Pulmonary artery endothelial cell (primary cell): ENCODE results near the gene PCP4. TPM values are rescaled to one million over a fixed set of nuclear protein-coding genes. Genes with fewer than 3 reads are reported as not detected.
"Not testable (repeated sequence)": the region's sequence is repeated elsewhere in the genome, so short reads cannot be mapped to it uniquely, and the experiment has no call there.

Source experiments
- DNase-seq: peaks from one replicate; pipeline ENCODE4 v3.0.0-alpha.2; 2011; ENCODE audit warnings: low read depth, low spot score
- total RNA-seq: library from RNA; depleted of rRNA; stranded (reverse); fragments of >200 nt; gene quantifications from 2 replicates; pipeline ENCODE4 v1.2.3, GENCODE V29; 2014

Gene PCP4
- total RNA-seq, 1 donor from 2014 or later, result not detected

DNA sequence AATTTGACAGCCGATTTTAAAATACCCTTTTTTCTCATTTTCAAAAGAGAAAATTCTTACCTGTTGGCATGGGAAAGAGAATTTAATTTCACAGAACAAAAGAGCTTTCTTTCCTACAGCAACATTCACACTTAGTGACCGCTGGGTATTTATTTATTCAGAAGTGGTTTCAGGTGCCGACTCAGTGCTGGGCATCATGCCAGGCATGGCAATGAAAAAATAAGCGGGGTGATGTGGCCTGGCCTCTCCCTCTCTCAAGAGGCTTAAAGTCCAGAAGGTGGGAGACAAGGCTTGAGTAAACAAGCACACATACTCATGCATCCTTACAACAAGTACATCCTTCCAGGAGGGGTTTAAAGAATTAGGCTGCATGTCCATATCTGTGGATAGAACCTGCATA is 4.1 kb upstream of the PCP4 start:
- DNase-seq, result no peak

DNA sequence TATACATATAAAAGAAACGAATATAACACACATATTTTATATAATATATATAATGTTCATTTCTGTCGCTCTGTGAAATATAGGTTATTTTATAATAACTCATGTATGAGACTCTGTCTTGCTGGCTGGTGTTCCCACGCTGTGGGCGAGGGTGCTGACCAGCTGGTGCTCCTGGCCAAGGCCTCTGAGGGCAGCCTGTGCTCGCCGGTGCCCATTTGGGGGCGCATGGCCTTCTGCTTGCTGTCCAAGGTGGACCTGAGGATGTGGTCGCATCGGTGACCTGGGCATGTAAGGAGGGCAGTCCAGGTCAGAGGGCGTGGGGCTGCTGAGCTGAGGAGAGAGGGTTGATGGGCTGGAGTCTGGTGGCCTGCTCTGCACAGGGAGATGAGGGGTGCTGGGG is 1.1 kb upstream of the PCP4 start:
- DNase-seq, result no peak

- DNase-seq, result no peak
Observed at GRCh38 chr21:39869141-39869818, 2.0 kb downstream of the PCP4 start.

- no peak for DNase-seq
Observed at GRCh38 chr21:39873687-39874086, 6.4 kb downstream of the PCP4 start.

DNA sequence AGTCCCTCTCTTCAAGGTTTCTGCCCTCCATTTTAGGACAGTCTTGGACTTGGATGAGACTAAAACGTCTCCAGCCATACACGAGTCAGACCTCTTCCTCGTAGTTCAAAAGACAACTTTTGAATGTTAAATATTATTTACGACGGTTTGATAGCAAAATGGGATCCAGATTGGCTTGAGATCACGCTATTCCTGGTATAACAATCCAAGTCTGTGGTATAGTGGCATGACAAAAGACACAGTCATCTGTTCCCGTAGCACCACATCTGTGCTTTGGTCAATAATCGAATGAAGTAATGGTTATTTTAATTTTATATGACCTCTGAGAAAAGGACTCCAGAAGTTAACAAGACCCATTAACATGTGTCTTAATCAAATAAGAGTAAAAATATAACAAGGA is 7.0 kb downstream of the PCP4 start:
- no peak for DNase-seq

DNA sequence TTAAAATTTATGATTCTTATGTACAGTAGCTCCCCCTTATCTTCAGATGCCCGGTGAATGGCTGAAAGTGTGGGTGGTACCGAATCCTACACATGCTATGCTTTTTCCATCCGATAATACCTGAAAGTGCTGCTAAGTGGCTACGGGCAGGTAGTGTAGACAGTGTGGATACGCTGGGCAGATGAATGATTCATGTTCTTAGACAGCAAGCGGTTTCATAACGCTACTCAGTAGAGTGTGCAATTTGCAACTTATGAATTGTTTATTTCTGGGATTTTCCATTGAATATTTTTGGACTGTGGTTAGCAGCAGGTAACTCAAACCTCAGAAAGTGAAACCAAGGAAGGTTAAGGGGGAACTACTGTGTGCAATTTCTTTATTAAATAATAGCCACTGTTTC is 7.5 kb downstream of the PCP4 start:
- DNase-seq, result no peak

GRCh38 chr21:39881661-39882060 is 14.4 kb downstream of the PCP4 start:
- DNase-seq, result no peak

GRCh38 chr21:39882151-39882838 is 15.1 kb downstream of the PCP4 start:
- DNase-seq, result no peak

DNA sequence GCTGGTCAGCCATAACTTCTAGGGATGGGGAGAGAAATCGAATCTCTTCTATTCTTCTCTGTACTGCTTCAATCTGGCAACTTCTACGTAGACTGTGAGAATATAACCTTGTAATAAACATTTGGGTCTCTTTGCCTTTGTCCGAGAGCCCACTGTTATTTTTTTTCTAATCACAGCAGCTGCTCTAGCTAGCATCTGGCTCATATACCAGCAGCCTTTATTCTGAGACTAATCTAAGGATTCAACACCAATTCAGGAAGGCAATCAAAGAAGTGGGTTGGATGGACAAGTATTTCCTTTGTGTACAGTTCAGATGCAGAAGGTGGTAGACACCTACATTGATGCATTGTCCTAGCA is 15.6 kb downstream of the PCP4 start:
- DNase-seq, result no peak

DNA sequence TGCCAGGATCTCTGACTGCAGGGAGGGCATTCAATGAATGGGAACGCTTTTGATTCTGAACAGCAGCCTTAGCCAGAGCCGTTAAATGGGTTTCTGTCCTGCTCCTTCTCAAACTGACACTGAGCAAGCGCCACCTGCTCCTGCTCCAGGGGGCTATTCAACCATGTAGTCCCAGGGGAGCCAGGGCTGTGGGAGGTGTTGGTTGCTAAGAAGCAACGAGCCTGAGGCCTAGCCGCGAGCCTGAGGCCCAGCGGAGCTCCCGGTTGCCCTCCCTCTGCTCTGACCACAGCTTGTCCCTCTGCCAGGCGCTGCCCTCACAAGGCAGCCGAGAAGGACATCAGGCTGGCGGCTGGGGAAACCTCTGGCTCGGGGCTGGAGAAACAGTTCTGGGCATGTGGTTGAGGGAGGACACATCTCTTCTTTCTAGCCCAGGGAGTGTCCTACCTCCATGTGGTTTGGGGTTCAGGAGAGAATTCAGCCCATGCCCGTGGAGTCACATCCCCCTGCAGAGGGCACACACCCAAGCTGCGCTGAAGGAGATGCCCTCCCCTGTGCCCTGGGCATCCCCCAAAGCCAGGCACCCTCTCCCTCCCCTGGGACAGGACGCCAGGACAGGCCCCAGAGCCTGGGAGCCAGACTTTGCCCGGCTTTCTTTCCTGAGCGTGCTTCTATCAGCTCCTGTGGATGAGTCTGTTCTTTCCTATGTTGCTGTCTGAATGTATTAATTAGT is 18.0 kb downstream of the PCP4 start:
- DNase-seq, result no peak

- no peak for DNase-seq
Observed at GRCh38 chr21:39888848-39889247, 21.6 kb downstream of the PCP4 start.

GRCh38 chr21:39891111-39891510 is 23.9 kb downstream of the PCP4 start:
- DNase-seq, result no peak

DNA sequence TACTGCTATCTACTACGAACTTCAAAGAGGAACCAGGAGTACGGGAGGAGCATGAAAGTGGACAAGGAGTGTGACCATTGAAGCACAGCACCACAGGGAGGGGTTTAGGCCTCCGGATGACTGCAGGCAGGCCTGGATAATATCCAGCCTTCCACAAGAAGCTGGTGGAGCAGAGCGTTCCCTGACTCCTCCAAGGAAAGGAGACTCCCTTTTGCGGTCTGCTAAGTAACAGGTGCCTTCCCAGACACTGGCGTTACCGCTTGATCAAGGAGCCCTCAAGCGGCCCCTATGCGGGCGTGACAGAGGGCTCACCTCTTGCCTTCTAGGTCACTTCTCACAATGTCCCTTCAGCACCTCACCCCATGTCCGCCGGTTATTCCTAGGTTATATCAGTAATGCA is 24.6 kb downstream of the PCP4 start:
- DNase-seq, result not testable (repeated sequence)

GRCh38 chr21:39900491-39900890 is 33.3 kb downstream of the PCP4 start:
- DNase-seq, result no peak

GRCh38 chr21:39900911-39901310 is 33.7 kb downstream of the PCP4 start:
- no peak for DNase-seq

DNA sequence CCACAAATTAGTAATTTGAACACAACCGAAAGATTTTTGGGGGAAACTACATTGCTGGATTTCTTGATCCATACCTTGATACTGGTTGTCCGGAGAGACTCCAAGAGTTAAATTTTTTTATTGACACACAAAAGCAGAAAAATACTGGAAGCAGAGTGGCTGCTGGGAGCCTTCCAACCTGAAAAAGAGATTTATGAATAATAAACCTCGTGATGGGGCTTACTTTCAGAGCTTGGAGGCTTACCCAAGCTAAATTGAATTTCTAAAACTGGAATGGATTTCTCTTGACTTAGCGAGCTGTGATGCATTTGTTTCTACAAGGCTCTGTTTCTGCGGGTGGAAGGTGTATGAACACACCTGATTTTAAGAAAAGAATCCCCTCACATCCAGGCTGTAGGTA is 35.7 kb downstream of the PCP4 start:
- no peak for DNase-seq

- DNase-seq, result no peak
Observed at GRCh38 chr21:39904457-39904856, 37.2 kb downstream of the PCP4 start.

DNA sequence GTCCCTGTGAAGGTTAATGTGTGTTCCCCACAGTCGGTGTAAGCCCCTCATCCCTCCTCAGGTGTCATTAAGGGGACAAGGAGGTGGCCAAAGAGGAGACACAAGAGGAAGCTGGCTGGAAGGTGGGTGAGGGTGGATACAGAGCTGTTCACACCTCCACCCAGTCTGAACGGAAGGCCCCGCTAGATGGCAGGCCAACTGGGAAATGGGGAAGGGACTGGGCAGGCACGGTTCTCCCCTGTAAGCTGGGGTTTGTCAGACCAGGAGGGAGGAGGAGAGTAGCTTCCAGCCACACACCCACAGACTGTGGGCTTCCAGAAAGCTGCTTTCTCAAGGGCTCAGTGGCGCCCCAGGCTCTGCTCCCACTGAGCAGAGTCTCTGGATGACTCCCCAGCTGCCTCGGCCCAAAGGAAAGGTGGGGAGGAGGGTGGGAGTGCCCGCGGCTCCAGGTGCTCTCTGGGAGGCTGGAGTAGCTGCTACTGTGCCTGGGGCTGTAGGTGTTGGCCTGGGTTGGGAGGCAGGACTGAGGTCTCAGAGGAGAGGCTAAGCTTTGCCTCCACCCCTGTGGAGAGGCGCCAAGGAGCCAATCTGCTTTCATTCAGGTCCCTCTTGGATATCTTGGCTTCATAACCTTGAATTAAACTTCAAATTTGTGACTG is 41.2 kb downstream of the PCP4 start:
- no peak for DNase-seq

DNA sequence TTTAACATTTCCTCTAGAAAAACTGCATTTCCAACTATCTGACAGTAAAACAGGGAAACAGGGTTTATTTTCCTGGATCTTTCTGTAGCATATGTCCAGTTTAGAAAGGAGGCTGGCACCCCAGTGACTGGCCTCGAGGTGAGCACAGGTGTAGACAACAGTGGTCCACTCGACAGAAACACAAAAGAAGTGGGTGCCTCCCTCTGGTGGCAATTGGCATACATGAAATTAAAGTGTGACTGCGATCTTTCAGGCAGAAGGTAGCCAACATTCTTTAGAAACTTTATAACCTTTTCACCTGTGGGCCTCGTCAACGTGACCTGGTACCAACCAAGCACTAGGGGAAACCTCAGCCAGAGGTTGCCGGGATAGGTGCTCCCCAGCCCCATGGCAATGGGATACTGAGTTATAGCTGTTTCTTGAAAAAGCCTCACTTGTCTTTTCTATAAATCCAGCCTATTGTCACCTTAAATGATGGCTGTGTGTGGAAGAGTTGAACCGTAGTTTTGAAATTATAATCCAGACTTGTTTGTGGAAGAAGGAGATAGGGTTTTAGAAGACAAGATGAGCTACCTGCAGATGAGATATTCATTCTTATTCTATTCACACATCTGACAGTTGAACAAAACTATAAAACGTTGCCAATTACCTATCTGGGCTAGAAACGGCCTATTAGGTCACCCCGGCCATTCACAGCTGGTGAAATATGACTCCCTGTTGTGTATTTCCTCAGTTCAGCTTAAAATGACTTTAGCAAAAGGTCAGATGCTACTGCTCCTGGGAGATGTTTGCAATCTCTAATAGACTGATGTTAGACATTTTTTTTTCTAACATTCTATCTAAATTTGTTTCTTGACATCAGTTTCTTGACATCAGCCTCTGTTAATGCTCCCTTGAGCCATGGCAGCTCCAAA is 44.3 kb downstream of the PCP4 start:
- no peak for DNase-seq

GRCh38 chr21:39913706-39914305 is 46.6 kb downstream of the PCP4 start:
- no peak for DNase-seq

- DNase-seq, result no peak
Observed at GRCh38 chr21:39915881-39916280, 48.6 kb downstream of the PCP4 start.
